ENCODE data around the gene TWF2.

Gene TWF2

DNA sequence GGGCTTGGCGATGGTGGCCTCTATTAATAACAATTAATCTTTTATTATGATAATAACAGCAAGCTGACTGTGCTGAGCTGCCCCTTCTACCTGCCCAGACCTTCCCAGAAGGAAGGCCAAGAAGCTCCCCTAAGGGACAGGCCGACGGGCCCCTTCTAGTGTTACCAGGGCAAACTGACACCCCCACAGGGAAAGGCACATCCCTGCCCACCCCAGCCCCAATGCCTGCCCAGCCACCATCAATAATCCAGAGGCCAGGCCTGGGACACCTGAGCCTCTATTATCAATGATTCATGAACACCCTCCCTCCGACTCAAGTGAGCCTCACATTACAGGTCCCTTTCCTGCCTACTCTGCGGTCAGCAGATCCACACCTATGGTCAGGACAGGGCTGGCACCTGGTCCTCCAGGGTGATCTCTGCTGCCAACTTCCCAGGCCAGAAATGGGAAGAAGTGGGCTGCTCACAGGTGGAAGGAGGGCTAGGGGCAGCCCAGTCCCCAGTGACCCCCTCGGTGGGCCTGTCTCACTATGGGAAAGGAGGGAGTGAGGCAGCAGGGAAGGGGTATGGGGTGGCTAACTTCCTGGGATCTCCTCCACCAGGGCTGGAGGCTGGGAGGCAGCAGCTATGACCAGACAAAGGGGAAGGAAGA is 1.8 kb downstream of the TWF2 start:
- DNase-seq: no peak

DNA sequence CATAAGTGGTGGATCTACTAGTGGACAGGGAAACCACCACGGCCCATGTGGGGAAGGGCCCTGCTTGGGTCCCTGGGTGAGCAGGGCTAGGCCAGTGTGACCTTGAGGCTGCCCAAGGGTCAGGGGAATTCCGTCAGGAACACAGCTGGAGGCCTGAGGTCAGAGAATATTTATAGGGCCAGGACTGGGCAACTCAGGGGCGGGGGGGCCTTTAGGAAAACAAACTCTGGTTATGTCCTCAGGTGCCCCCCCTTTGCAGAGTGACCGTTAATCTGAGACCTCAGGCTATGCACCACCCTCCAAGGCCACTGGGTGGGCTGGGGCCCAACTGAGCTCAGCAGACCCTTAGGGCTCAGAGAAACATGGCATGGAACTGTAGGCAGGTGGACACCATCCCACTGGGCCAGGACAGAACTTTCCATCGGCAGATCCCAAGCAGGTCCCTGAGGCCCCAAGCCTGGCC is 2.5 kb downstream of the TWF2 start:
- DNase-seq: no peak

DNA sequence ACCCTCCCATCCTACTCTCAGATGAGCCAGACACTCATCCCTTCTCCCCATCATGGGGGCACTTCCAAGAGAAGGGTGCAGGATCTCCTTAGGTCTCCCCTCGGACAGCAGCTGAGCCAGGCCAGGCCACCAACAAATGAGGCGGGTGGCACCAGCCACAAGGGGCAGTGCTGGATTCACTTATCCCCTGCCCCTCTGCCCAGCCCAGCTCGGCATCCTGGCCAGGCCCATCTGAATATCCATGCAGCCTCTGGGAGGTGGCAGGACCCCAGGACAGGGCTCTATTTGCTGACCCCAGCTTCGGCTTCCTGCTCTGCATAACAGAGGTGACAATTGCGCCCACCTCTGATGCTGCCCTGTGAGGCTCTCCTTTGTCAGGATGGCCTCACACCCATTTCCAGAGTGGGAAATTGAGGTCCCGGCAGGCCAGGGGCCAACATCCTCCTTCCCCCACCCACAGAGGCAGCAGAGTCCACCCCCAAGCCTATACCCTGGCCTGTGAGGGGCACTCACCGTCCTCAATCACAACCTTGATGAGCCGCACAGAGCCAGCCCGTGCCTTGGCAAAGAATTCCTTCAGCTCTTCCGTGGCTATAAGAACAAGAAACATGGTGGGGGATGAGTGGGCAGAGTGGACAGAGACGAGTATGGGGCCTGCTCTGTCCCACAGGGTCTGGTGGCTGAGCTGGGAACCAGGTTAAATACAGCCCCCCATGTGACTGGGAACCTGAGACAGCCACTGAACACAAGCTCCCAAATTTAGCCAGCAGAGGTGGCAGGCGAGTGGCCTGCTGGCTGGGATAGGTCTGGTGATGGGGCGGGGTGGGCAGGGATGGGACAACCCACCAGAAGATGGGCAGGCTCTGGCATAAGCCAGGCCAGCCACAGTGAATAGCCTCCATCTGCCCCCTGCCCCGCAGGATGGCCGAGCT is 4.2 kb downstream of the TWF2 start:
- no peak for DNase-seq

DNA sequence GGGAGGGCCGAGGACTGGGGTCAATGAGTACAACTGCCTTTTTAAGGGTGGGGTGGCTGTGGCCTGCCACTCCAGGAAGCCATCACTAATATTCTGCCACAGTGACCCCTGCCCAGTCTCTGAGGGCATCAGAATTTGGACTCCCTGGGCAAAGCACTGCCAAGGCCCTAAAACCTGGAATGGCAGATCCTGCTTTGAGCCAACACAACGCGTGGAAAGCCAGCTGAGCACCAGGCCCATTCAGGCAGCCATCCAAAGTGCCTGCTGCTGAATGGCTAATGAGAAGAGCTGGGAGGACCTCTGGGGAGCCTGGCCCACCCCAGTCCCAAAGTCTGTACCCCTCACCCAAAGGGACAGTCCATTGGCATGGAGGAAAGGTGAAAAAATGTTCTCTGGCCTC is 5.0 kb downstream of the TWF2 start:
- DNase-seq: no peak

DNA sequence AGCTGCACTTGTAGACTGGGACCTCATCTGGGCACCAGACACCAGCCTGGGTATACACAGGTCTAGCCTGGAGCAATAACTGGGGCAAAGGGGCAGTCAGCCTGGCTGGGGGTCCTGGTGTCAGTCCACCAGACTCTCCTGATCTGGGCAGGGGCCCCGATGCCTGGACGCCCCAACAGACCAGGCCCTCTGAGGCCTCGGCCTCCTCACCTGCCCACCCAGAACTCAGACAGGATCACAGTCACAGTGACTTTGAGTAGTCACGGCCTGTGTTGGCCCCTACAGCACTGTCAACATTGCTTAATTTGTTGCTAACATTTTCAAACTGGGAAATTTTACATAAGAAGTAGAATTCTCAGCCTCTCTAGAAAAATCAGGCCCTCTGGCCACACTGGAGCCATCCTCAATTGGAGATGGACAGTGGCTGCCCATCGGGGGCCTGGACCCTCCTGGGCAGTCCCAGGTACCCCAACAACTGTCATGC is 5.8 kb downstream of the TWF2 start:
- no peak for DNase-seq

DNA sequence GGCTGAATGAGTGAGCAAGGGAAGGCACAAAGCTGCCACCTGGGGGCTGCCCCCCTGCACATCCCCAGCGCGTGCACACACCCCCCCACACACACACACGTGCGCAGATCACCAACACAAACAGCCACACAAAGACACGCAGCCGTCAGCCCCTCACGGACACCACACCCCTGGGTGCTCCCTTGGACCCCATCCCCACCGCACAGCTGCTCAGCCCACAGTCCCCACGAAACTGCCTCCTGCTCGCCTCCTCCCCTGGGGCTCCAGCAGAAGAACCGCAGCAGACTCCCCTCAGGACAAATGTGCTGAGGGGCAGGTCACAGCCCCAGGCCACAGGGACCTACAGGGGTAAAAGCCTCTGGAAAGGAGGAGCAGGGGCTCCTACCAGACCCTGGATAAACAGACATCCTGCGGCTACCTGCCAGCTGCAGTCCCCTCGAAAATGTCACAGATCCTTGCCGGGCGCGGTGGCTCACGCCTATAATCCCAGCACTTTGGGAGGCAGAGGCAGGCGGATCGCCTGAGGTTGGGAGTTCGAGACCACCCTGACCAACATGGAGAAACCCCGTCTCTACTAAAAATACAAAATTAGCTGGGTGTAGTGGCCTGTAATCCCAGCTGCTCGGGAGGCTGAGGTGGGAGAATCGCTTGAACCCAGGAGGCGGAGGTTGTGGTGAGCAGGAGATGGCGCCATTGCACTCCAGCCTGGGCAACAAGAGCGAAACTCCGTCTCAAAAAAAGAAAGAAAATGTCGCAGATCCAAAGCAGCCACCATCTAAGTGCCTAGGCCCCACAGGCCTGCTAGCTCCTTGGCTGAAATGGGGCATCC is 6.5 kb downstream of the TWF2 start:
- peak; percentile 69 for DNase-seq

DNA sequence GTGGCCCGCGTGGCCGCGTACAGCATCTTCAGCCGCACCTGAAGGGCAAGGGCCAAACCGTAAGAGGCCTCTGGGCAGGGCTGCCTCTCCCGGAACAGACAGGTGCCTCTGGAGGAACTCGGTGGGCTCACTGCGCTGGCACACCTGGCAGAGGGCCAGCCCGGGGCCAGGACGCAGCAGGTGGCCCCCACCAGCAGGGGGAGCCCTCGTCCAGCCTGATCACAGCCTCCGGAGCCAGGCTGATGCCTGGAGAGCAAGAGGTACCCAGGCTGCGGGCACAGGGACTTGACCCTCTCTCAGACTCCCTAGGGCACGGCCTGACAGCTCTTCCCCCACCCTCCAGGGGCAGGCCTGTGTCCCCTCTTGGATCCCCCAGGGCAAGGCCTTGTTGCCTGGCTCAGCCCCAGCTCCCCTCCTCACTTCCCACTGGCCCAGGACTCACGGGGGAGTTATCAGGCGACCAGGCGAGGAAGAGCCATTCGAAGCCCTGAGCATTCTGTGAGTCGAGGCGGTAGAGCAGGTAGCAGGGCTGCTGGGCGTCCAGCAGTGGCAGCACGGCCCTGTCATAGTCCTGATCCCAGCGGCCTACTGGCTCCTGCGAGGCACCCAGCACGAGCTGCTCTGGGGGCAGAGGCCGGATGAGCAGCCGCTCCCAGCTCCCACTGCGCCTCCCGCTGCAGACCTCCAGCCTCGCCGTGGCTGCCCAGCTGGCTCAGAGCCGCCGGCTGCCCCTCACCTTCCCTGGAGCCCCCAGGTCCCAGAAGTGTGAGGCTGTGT is 7.3 kb downstream of the TWF2 start:
- DNase-seq: peak; percentile 96

DNA sequence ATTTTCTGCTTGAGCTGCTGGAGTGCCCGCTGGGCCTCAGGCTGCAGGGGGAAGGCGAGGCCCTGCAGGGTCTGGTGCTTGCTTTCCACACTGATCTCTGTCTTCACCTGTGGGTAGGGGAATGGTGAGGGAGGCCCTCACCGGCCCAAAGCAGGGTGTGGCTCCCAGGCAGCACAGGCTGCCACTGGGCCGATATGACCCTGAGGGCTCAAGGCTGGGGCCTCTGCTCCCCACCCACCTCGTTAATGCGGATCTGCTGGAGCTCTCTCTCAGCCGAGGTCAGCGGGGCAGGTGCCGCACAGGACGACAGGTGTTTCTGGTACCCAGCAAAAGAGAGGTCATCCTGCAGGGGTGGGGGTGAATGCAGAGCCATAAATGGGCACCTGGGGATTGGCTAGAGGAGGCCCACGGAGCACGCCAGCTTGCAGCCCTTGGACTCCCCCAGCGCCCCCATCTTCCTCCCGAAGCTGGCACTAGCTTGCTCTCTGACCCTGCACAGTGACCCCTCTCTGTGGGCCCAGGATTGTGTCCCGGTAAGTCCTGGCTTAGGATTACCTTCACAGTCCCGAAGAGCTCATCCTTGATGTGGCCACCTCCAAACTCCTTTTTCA is 8.0 kb downstream of the TWF2 start:
- DNase-seq: peak; percentile 61

DNA sequence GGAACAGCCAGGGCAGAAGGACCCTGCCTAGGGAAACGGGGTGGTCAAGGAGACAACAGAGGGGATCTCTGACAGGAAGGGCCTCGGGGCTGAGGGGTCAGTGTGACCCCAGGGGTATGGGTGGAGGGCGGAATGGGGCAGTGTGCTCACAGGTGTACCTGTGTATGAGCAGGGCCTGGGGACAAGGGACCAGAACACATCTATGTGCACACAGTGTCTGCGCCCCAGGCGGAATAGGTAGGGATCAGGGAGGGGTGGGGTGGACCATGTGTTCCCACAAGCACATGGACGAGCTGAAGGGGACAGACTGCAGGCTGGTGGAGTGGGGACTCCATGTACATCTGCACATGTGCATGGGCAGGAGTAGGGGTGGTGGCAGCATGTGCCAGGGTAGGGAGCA is 8.5 kb downstream of the TWF2 start:
- no peak for DNase-seq

DNA sequence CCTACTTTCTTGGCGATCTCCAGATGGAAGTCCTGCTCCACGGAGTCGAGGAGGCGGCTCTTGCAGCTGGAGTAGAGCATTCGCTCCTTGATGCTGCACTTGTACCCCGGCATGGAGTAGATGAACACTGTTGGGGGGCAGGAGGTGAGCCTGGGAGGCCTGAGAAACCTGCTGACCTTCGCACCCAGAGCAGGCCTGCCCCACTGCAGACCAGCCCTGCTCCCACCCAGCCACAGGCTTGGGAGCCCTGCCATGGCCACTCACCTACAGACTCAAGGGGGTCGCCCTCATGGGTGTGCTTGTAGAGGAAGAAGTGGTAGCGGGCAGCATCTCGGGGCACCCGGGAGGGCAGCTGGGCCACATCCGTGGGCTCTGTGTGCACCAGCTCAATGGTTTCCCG is 9.3 kb downstream of the TWF2 start:
- DNase-seq: no peak

DNA sequence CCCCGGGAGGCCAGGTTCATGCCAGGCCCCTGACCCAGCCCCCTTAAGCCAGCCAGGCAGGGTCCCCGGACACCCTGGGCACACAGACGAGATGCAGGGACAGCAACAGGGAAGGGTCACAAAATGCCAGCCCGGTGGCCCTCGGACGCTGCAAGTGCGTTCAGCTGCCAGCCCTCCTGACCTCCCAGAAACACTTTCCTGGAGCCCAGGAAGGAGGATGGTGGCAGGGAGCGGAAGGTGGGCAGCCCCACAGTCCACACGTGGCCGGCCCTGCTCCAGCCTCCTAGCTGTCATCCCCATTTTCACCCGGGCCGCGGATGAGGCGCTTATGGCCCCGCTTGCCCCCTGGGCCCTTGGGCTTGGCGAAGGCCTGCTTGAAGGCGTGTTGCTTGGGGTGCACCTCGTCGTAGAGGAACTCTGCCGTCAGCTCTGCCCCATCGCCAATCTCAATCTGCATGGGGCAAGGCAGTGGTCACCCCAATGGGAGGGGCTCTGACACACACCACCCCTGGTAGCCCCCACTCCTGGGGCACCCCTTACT is 10.1 kb downstream of the TWF2 start:
- peak; percentile 58 for DNase-seq

DNA sequence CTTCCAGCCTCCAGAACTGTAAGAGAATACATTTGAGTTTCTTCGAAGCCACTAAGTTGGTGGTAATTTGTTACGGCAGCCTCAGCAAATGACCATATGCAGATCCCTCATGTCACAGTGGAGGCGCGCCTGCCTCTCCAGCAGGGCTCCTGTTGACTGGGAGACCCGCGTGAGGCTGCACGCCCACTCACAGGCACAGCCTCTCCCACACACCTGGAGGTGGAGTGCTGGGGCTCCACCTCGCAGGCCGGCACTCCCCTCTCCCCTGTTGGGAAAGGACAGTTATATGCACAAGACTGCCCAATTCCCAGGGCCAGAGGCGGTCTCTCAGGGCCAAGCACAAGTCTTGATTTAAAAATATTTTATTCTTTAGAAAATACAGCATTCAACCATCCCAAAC is 10.7 kb downstream of the TWF2 start:
- peak; percentile 50 for DNase-seq

DNA sequence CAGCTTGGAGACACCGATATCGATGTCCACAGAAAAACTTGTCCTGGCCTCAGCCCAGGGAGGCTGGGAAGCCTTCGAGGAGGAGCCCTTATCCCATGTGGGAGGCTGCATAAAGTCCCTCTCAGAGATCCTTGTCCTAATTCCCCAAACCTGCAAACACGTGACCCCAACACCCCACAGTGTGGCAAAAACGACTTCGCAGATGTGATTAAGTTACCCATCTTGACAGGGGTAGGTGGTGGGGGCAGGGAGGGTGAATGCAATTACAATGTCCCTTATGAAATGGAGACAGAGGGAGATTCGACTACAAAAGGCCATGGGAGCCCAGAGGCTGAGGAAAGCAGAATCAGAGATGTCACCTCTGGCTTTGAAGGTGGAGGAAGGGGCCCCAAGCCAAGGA is 11.2 kb downstream of the TWF2 start:
- peak; percentile 56 for DNase-seq

DNA sequence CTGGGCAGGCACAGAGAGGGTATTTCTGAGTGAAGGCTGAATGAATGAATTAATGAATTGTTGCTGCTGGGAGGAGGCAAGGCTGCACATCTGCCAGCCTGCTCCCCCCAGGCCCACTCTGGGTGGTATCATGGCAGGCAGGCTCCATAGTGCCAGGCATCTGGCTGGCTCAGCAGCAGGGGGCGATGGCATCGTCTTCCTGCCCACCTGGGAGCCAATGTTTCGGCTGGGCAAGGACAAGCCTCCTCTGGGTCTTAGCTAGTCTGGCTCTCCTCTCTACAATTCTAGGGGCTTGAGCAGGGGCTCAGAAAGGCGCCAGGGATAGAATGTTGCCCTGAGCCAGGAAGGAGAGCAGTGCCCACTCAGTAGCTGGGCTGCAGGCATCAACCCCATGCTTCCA is 11.8 kb downstream of the TWF2 start:
- DNase-seq: no peak

DNA sequence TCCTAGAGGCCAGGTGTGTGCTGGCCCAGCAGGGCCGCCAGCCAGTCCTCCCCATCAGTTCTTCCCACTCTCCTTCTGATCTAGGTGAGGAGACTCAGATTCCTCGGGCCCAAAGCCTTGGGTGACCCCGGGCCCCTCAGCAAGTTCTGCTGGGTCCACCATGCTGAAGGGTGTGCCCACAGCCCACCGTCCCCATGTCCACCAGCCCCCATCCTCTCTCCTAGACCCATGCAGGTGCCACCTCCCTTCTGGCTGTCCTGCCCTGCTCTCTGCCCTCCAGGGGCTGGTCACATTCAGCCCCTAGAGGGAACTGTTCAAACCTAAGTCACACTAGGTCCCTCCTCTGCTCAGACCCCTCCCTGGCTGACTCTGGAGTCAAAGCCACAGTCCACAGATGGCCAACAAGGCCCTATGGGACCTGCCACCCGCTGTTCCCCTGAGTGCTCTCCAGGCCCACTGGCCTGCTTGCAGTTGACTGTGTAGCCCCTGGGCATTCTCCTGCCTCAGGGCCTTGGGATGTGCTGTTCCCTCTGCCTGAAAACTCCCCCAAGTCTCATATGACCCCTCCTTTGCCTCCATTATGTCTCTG is 12.6 kb downstream of the TWF2 start:
- DNase-seq: no peak

DNA sequence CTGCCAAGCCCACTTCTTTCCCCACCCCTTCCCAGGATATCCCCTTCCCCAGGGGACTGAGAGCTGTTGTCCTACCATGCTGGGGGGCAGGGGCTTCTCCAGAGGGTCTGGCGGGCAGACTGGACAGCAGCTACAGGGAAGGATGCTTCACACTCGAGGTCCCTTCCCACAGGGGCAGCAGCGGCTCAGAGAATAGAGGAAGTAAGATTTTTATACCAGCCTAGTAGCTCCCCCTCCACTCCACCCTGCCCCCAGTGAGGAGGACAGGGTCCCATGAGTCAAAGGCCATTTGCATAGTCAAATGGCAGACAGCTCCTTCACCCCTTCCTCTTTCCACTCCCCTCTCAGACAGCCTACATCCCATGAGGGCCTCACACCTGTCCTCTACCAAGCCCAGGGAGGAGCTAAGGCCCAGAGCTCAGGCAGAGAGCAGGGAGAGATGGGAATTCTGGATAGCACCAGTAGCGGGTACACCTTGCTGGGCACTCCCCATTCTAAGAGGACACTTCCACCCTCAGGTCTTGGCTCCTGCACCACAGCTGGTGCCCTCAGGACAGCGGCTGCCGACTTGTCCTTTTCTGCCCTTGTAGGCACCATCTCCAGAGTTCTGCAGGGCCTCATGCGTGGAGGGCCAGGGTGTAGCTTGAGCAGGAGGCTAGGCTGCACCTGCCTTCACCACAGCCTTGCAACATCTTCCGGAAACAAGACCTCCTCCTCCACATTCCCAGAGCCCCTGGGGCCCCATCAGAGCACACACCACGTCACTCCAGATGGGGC is 13.3 kb downstream of the TWF2 start, which contains the start of gene TLR9:
Gene TLR9, minus strand, starts transcription at position 194 of the 777 bp plus-strand sequence. Its CDS starts 116 bp downstream, at position 78.
- DNase-seq: peak; percentile 64

DNA sequence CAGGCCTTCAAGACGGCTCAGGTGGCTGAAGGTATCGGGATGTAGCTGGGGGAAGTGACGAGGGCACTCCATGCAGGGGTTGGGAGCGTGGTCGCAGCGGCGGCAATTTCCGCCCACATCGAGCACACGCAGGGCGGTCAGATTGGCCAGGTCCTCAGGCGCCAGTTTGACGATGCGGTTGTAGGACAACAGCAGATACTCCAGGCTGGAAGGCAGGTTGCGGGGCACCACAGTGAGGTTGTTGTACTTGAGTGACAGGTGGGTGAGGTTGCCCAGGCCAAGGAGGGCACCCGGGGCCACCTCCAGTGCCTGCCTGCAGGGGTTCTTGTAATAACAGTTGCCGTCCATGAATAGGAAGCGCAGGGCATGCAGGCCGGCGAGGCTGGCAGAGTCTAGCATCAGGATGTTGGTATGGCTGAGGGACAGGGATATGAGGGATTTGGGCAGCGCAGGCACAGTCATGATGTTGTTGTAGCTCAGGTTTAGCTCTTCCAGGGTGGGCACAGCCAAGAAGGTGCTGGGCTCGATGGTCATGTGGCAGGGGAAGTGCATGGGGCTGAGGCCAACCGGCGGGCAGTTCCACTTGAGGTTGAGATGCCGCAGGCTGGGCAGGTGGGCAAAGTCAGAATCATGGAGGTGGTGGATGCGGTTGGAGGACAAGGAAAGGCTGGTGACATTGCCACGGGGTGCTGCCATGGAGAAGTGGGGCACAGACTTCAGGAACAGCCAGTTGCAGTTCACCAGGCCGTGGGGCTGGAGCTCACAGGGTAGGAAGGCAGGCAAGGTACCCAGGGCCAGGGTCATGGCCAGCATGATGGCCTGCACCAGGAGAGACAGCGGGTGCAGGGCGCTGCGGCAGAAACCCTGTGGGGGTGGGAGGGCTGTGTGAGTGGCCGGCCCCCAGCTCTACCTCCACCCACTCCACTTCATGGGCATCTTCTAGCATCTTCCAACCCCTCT is 15.2 kb downstream of the TWF2 start:
- DNase-seq: no peak

DNA sequence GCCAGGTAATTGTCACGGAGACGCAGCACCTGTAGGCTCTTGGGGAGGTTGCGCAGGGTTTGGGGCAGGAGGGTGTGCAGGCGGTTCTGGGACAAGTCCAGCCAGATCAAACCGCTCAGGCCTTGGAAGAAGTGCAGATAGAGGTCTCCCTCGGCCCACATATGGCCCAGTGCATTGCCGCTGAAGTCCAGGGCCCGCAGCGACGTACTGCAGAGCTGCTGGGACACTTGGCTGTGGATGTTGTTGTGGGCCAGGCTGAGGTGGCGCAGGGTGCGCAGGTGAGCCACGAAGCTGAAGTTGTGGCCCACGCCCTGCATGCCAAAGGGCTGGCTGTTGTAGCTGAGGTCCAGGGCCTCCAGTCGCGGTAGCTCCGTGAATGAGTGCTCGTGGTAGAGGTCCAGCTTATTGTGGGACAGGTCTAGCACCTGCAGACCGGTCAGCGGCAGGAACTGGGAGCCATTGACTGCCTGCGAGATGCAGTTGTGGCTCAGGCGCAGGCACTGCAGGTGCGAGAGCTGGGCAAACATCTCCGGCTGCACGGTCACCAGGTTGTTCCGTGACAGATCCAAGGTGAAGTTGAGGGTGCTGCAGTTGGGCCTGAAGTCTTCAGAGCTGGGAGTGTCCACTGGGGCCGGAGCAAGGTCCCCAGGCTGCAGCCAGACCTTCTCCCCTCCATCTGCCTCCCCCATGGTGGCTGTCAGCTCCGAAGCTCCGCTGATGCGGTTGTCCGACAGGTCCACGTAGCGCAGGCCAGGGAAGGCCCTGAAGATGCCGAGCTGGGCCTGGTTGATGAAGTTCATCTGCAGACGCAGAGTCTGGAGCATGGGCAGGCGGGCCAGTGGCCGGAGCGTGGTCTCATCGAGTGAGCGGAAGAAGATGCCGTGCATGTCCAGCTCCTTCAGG is 16.4 kb downstream of the TWF2 start:
- no peak for DNase-seq
